HEK293 (cell line): ENCODE measurements around the gene TNNT3.

Experiments
- CTCF ChIA-PET: fragments of 350-600 bp; formaldehyde crosslinking; extraction: SDS; loops from one replicate; lab custom pipeline; 2021; ENCODE audit warnings: antibody characterized with exemption; lab: Yijun Ruan, JAX
- POLR2A ChIA-PET: fragments of 300-600 bp; formaldehyde crosslinking; extraction: SDS; loops from one replicate; lab custom pipeline; 2020; ENCODE audit warnings: antibody characterized with exemption, inconsistent platforms; lab: Yijun Ruan, JAX
- H3K27ac ChIP-seq: fragments of 200-500 bp; sonication (Bioruptor generic); 2 replicates; pipeline ENCODE4 v1.5.1; 2014; ENCODE audit warnings: low read depth, low read length, control low read depth, inconsistent platforms; ENCODE audit errors: extremely low read depth
- H3K36me3 ChIP-seq, 2 experiments: fragments of 200-500 bp in 1 of 2; sonication (Bioruptor generic) in 1 of 2; 1 replicate in 1 of 2; 2 replicates in 1 of 2; pipeline ENCODE4 v1.5.1; 2014 to 2017; ENCODE audit warnings: inconsistent platforms in 2 of 2, low read length in 2 of 2; ENCODE audit not compliant: control insufficient read depth in 2 of 2, insufficient read depth in 1 of 2
- H3K4me1 ChIP-seq: fragments of 200-500 bp; sonication (Bioruptor generic); 2 replicates; pipeline ENCODE4 v1.5.1; 2014; ENCODE audit warnings: mild to moderate bottlenecking, low read length, inconsistent platforms; ENCODE audit not compliant: control insufficient read depth, insufficient read depth
- H3K4me3 ChIP-seq: 2 replicates; pipeline ENCODE4 v1.5.1; 2011; ENCODE audit warnings: low read depth, mild to moderate bottlenecking, control low read depth, low read length, moderate library complexity
- H3K9me3 ChIP-seq: fragments of 200-500 bp; sonication (Bioruptor generic); 2 replicates; pipeline ENCODE4 v1.5.1; 2014; ENCODE audit warnings: low read depth, low read length, inconsistent platforms; ENCODE audit not compliant: control insufficient read depth, insufficient read depth
- HOXA7 ChIP-seq: sonication (generic); formaldehyde crosslinking; IDR thresholded peaks from 2 replicates; pipeline ENCODE4 v1.8.1; 2022; ENCODE audit warnings: missing genetic modification reagents, borderline replicate concordance
- HOXC10 ChIP-seq: sonication (generic); formaldehyde crosslinking; IDR thresholded peaks from 2 replicates; pipeline ENCODE4 v1.8.1; 2023; ENCODE audit warnings: mild to moderate bottlenecking, missing genetic modification reagents
- KLF16 ChIP-seq: fragments of 450-650 bp; formaldehyde crosslinking; IDR thresholded peaks from 2 replicates; pipeline ENCODE4 v1.5.1; 2017; ENCODE audit warnings: missing biosample characterization, missing genetic modification characterization
- PBX3 ChIP-seq: sonication (generic); formaldehyde crosslinking; IDR thresholded peaks from 2 replicates; pipeline ENCODE4 v1.8.1; 2022; ENCODE audit warnings: mild to moderate bottlenecking, moderate library complexity, missing genetic modification reagents
- YY1 ChIP-seq: fragments of 450-650 bp; formaldehyde crosslinking; IDR thresholded peaks from 2 replicates; pipeline ENCODE4 v1.5.1; 2018; ENCODE audit warnings: missing biosample characterization, missing genetic modification characterization
- ZNF148 ChIP-seq: fragments of 450-650 bp; formaldehyde crosslinking; IDR thresholded peaks from 2 replicates; pipeline ENCODE4 v1.5.0; 2017; ENCODE audit warnings: missing biosample characterization, missing genetic modification characterization, borderline replicate concordance
- ZNF221 ChIP-seq: fragments of 450-650 bp; formaldehyde crosslinking; IDR thresholded peaks from 2 replicates; pipeline ENCODE4 v1.5.1; 2017; ENCODE audit warnings: missing biosample characterization, missing genetic modification characterization, borderline replicate concordance
- ZNF248 ChIP-seq: fragments of 450-650 bp; formaldehyde crosslinking; IDR thresholded peaks from 2 replicates; pipeline ENCODE4 v1.5.1; 2017; ENCODE audit warnings: missing biosample characterization, missing genetic modification characterization
- ZNF354C ChIP-seq: fragments of 450-650 bp; formaldehyde crosslinking; IDR thresholded peaks from 2 replicates; pipeline ENCODE4 v1.5.1; 2016; ENCODE audit warnings: missing biosample characterization, missing genetic modification characterization, low read depth, borderline replicate concordance
- ZNF391 ChIP-seq: fragments of 450-650 bp; formaldehyde crosslinking; IDR thresholded peaks from 2 replicates; pipeline ENCODE4 v1.5.1; 2016; ENCODE audit warnings: low read depth, missing biosample characterization, missing genetic modification characterization, borderline replicate concordance
- ZNF510 ChIP-seq: fragments of 450-650 bp; formaldehyde crosslinking; IDR thresholded peaks from 2 replicates; pipeline ENCODE4 v1.5.1; 2018; ENCODE audit warnings: mild to moderate bottlenecking, missing genetic modification characterization, missing biosample characterization; ENCODE audit not compliant: insufficient replicate concordance
- ZNF548 ChIP-seq: fragments of 450-650 bp; formaldehyde crosslinking; IDR thresholded peaks from 2 replicates; pipeline ENCODE4 v1.5.1; 2016; ENCODE audit warnings: missing biosample characterization, missing genetic modification characterization
- ZNF558 ChIP-seq: fragments of 450-650 bp; formaldehyde crosslinking; IDR thresholded peaks from 2 replicates; pipeline ENCODE4 v1.5.1; 2016; ENCODE audit warnings: missing biosample characterization, missing genetic modification characterization
- ZNF610 ChIP-seq: fragments of 450-650 bp; formaldehyde crosslinking; IDR thresholded peaks from 2 replicates; pipeline ENCODE4 v1.5.1; 2016; ENCODE audit warnings: missing biosample characterization, missing genetic modification characterization, borderline replicate concordance
- ZNF768 ChIP-seq: fragments of 450-650 bp; formaldehyde crosslinking; IDR thresholded peaks from 2 replicates; pipeline ENCODE4 v1.5.1; 2018; ENCODE audit warnings: missing biosample characterization, mild to moderate bottlenecking, missing genetic modification characterization
- ZSCAN16 ChIP-seq: fragments of 450-650 bp; formaldehyde crosslinking; IDR thresholded peaks from 2 replicates; pipeline ENCODE4 v1.5.1; 2016; ENCODE audit warnings: missing biosample characterization, missing genetic modification characterization
- ZSCAN18 ChIP-seq: fragments of 450-650 bp; formaldehyde crosslinking; IDR thresholded peaks from 2 replicates; pipeline ENCODE4 v1.5.1; 2016; ENCODE audit warnings: missing biosample characterization, missing genetic modification characterization
- TF ChIP-seq, protein P1 (sequence below): fragments of 450-650 bp; formaldehyde crosslinking; IDR thresholded peaks from 2 replicates; pipeline ENCODE4 v1.5.1; 2016; ENCODE audit warnings: missing biosample characterization, missing genetic modification characterization

Gene TNNT3

GRCh38 chr11:1964955-1965354 lies 45.5 kb downstream of the TNNT3 start:
- Histone ChIP-seq H3K36me3 (no peaks in the 10 kb centered on the region), H3K27ac (no peak overlapping the region), H3K4me1 (no peaks in the 10 kb centered on the region), H3K4me3 (no peak overlapping the region), H3K9me3 (no peaks in the 10 kb centered on the region)
- POLR2A ChIA-PET: no interaction called here
- TF ChIP-seq ZNF391: no peak
- TF ChIP-seq, protein P1, sequence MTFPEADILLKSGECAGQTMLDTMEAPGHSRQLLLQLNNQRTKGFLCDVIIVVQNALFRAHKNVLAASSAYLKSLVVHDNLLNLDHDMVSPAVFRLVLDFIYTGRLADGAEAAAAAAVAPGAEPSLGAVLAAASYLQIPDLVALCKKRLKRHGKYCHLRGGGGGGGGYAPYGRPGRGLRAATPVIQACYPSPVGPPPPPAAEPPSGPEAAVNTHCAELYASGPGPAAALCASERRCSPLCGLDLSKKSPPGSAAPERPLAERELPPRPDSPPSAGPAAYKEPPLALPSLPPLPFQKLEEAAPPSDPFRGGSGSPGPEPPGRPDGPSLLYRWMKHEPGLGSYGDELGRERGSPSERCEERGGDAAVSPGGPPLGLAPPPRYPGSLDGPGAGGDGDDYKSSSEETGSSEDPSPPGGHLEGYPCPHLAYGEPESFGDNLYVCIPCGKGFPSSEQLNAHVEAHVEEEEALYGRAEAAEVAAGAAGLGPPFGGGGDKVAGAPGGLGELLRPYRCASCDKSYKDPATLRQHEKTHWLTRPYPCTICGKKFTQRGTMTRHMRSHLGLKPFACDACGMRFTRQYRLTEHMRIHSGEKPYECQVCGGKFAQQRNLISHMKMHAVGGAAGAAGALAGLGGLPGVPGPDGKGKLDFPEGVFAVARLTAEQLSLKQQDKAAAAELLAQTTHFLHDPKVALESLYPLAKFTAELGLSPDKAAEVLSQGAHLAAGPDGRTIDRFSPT (tag by site-specific recombination): no peak
- CTCF ChIA-PET: interaction anchor here (0.7 kb wide), 1 partner anchor 187 kb away, joined by 3 read pairs; no protein-coding TSS in a partner anchor

DNA sequence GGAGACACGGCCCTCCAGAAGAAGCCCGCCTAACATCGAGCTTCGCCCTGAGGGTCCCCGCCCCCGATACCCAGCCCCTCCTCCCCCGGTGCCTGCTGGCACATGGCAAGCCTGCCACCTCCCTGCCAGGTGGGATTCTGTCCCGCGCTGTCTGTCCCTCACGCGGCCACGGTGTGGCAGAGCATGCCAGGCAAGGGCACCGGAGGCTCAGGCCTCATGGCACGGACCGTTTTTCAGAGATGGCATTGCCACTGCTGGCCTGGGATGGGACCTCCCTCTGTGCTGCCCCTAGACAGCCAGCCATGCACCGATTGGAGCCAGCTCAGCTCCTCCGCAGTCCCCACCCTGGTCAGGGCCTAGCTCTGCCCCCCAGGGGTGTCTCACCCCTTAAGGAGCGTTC lies 47.0 kb downstream of the TNNT3 start:
- H3K4me1 ChIP-seq: no peaks in the 10 kb centered on the region
- CTCF ChIA-PET: interaction anchor here (0.6 to 2.2 kb wide), 5 partner anchors 16 to 314 kb away, joined by 3 to 9 read pairs (median 3); no protein-coding TSS in a partner anchor
- no peak overlapping the region for H3K4me3 ChIP-seq
- H3K36me3 ChIP-seq: no peaks in the 10 kb centered on the region
- H3K27ac ChIP-seq: no peak overlapping the region
- H3K9me3 ChIP-seq: no peaks in the 10 kb centered on the region
- TF ChIP-seq HOXC10 (CRISPR knock-in tag) (no peak), ZNF354C (no peak), ZNF768 (tag by site-specific recombination) (no peak), ZNF610 (no peak), ZNF558 (tag by site-specific recombination) (no peak), PBX3 (no peak), ZSCAN16 (no peak)
- TF ChIP-seq, all 188 proteins: peak for 0
- POLR2A ChIA-PET: no interaction called here

GRCh38 chr11:1967641-1968225 lies 48.2 kb downstream of the TNNT3 start:
- TF ChIP-seq ZNF248 (tag by site-specific recombination) (no peak), YY1 (tag by site-specific recombination) (no peak), HOXA7 (CRISPR knock-in tag) (no peak), ZSCAN18 (no peak), KLF16 (tag by site-specific recombination) (no peak), ZNF221 (tag by site-specific recombination) (no peak), ZNF148 (tag by site-specific recombination) (no peak), ZNF510 (tag by site-specific recombination) (no peak), ZNF548 (tag by site-specific recombination) (no peak)
- Histone ChIP-seq H3K4me1 (no peaks in the 10 kb centered on the region), H3K27ac (no peak overlapping the region), H3K36me3 (no peaks in the 10 kb centered on the region), H3K4me3 (no peak overlapping the region), H3K9me3 (no peaks in the 10 kb centered on the region)
- ChIA-PET POLR2A (no interaction called here), CTCF (interaction anchor here (0.6 to 2.2 kb wide), 7 partner anchors 17 to 315 kb away, joined by 3 to 9 read pairs (median 4); no protein-coding TSS in a partner anchor)
